MCF 10A (cell line): ENCODE data around the gene DNAJC15. TPM values are rescaled to one million over a fixed set of nuclear protein-coding genes. Genes with fewer than 3 reads are reported as not detected.

Source experiments
- BruUV-seq: library from RNA; stranded (reverse); fragments of 400-500 nt; replicated peaks from 2 replicates; lab custom pipeline; 2021; lab: Mats Ljungman, UMichigan
- CTCF ChIA-PET: fragments of 300-600 bp; sonication (Branson Sonifier 250); formaldehyde crosslinking; extraction: SDS; loops from one replicate; lab custom pipeline; 2021; ENCODE audit warnings: antibody characterized with exemption, inconsistent platforms; lab: Yijun Ruan, JAX
- POLR2A ChIA-PET: fragments of 300-600, 350-650 bp; sonication (Branson Sonifier 250); formaldehyde crosslinking; extraction: SDS; loops from one replicate; lab custom pipeline; 2020; ENCODE audit warnings: antibody characterized with exemption, inconsistent platforms; lab: Yijun Ruan, JAX
- DNase-seq: peaks from one replicate; pipeline ENCODE4 v3.0.0-alpha.2; 2018; ENCODE audit not compliant: unreplicated experiment
- H3K27ac Mint-ChIP-seq: one replicate; pipeline ENCODE4 v1.8.0; 2022; ENCODE audit warnings: mild to moderate bottlenecking, low read depth, mixed read lengths; ENCODE audit not compliant: unreplicated experiment
- H3K27me3 Mint-ChIP-seq: one replicate; pipeline ENCODE4 v1.8.0; 2022; ENCODE audit warnings: mixed read lengths; ENCODE audit not compliant: insufficient read depth, unreplicated experiment
- H3K36me3 Mint-ChIP-seq: one replicate; pipeline ENCODE4 v1.8.0; 2022; ENCODE audit warnings: mild to moderate bottlenecking, moderate library complexity, mixed read lengths; ENCODE audit not compliant: insufficient read depth, unreplicated experiment
- H3K4me1 Mint-ChIP-seq: one replicate; pipeline ENCODE4 v1.8.0; 2022; ENCODE audit warnings: mixed read lengths; ENCODE audit not compliant: insufficient read depth, unreplicated experiment
- H3K4me3 Mint-ChIP-seq: one replicate; pipeline ENCODE4 v1.8.0; 2022; ENCODE audit warnings: mild to moderate bottlenecking, moderate library complexity, mixed read lengths; ENCODE audit not compliant: unreplicated experiment
- H3K9me3 Mint-ChIP-seq: one replicate; pipeline ENCODE4 v1.8.0; 2022; ENCODE audit warnings: mixed read lengths; ENCODE audit not compliant: unreplicated experiment
- CTCF ChIP-seq: fragments of 200-600 bp; IDR thresholded peaks from one replicate; pipeline ENCODE4 v1.8.0; 2022; ENCODE audit warnings: antibody characterized with exemption, mild to moderate bottlenecking; ENCODE audit not compliant: unreplicated experiment
- intact Hi-C: fragments of 100-400 bp; cut with micrococcal nuclease; formaldehyde crosslinking; loops from 2 replicates; pipeline ENCODE4 v1.14.1; 2022
- total RNA-seq: library from RNA; stranded (reverse); gene quantifications from 2 replicates; pipeline ENCODE4 v1.2.3, GENCODE V29; 2022

The DNAJC15 gene
- total RNA-seq, 1 experiment from 2014 or later = 34.0 TPM

DNA sequence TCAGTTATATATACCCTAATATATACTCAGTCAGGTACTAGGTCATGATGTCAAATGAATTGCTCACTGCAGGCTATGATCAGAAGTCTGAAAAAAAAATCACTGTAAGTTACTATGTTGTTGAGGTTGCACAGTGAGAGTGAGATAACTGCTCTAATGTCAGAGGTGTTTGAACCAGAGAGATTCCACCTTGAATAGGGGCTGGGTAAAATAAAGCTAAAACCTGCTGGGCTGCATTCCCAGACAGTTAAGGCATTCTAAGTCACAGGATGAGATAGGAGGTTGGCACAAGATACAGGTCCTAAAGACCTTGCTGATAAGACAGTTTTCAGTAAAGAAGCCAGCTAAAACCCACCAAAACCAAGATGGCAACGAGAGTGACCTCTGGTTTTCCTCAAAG lies 41.5 kb upstream of the DNAJC15 start:
- peaks cover 11% of the 10 kb centered on the region for H3K4me1 Mint-ChIP-seq
- TF ChIP-seq CTCF = no peak
- no peak overlapping the region for H3K27ac Mint-ChIP-seq
- ChIA-PET CTCF (no interaction called here), POLR2A (no interaction called here)
- intact Hi-C loops = no loop called here
- H3K36me3 Mint-ChIP-seq = no peaks in the 10 kb centered on the region
- H3K27me3 Mint-ChIP-seq = no peaks in the 10 kb centered on the region
- BruUV-seq = no TSS peak
- no peaks in the 10 kb centered on the region for H3K9me3 Mint-ChIP-seq
- DNase-seq = no peak
- H3K4me3 Mint-ChIP-seq = no peak overlapping the region

GRCh38 chr13:42984026-42984425 lies 39.4 kb upstream of the DNAJC15 start:
- no TSS peak for BruUV-seq
- intact Hi-C loops = no loop called here
- H3K27ac Mint-ChIP-seq = no peak overlapping the region
- no peak overlapping the region for H3K4me3 Mint-ChIP-seq
- no peak for TF ChIP-seq CTCF
- ChIA-PET POLR2A (no interaction called here), CTCF (no interaction called here)
- no peaks in the 10 kb centered on the region for H3K27me3 Mint-ChIP-seq
- no peak for DNase-seq
- H3K4me1 Mint-ChIP-seq = peaks cover 11% of the 10 kb centered on the region
- no peaks in the 10 kb centered on the region for H3K9me3 Mint-ChIP-seq
- H3K36me3 Mint-ChIP-seq = no peaks in the 10 kb centered on the region

- H3K4me3 Mint-ChIP-seq = no peak overlapping the region
- intact Hi-C loops = no loop called here
These were observed 38.7 kb upstream of the DNAJC15 start for GRCh38 chr13:42984691-42985090.

More at GRCh38 chr13:42984691-42985090, 38.7 kb upstream of the DNAJC15 start:
- ChIA-PET POLR2A (interaction anchor here (1.4 kb wide), 1 partner anchor 19 kb away, joined by 4 read pairs; no protein-coding TSS in a partner anchor), CTCF (interaction anchor here (0.5 to 1.9 kb wide), 3 partner anchors 15 to 712 kb away, joined by 5 to 12 read pairs (median 5); no protein-coding TSS in a partner anchor)
- no TSS peak for BruUV-seq
- Mint-ChIP-seq H3K27me3 (no peaks in the 10 kb centered on the region), H3K27ac (peak overlapping the region; percentile 3), H3K36me3 (no peaks in the 10 kb centered on the region), H3K9me3 (no peaks in the 10 kb centered on the region), H3K4me1 (peaks cover 11% of the 10 kb centered on the region)
- TF ChIP-seq CTCF = no peak
- no peak for DNase-seq
